H1 (cell line): Measurements from ENCODE around the gene DNAL1. TPM values are rescaled to one million over a fixed set of nuclear protein-coding genes. Genes with fewer than 3 reads are reported as not detected.

Source experiments
- CTCF ChIA-PET: fragments of 300-600 bp; sonication (Branson Sonifier 250); formaldehyde crosslinking; loops from one replicate; lab custom pipeline; 2021; ENCODE audit not compliant: partially characterized antibody; lab: Charles Lee
- POLR2A ChIA-PET: fragments of 300-600 bp; sonication (Branson Sonifier 250); formaldehyde crosslinking; loops from one replicate; lab custom pipeline; 2021; ENCODE audit warnings: inconsistent platforms; ENCODE audit not compliant: partially characterized antibody; lab: Charles Lee
- DNase-seq, 2 experiments: peaks; one replicate each; pipeline versions ENCODE4 v3.0.0 to v3.0.0-alpha.2; 2010 to 2022; ENCODE audit warnings: low spot score in 2 of 2, low read depth in 1 of 2, mixed read lengths in 1 of 2
- FAIRE-seq: peaks from 2 replicates; lab custom pipeline; 2011; peaks lifted over from hg19 to GRCh38; lab: Jason Lieb, UNC
- H2AFZ ChIP-seq: 2 replicates; pipeline ENCODE4 v1.8.1; 2012; ENCODE audit warnings: low read length, inconsistent platforms
- H2AK5ac ChIP-seq: 2 replicates; pipeline ENCODE4 v1.6.1; 2013; ENCODE audit warnings: low read depth, low read length
- H2BK120ac ChIP-seq: replicated peaks from 2 replicates; pipeline ENCODE3; 2013; ENCODE audit warnings: low read depth, low read length, inconsistent platforms
- H2BK12ac ChIP-seq: 2 replicates; pipeline ENCODE4 v1.6.1; 2013; ENCODE audit warnings: low read depth, low read length
- H2BK15ac ChIP-seq: 2 replicates; pipeline ENCODE4 v1.6.1; 2013; ENCODE audit warnings: low read length
- H2BK20ac ChIP-seq: 2 replicates; pipeline ENCODE4 v1.6.1; 2013; ENCODE audit warnings: low read length
- H2BK5ac ChIP-seq: 2 replicates; pipeline ENCODE4 v1.6.1; 2013; ENCODE audit warnings: low read depth, low read length
- H3K14ac ChIP-seq: 2 replicates; pipeline ENCODE4 v1.6.1; 2013; ENCODE audit warnings: inconsistent platforms; ENCODE audit not compliant: insufficient read length
- H3K18ac ChIP-seq: 2 replicates; pipeline ENCODE4 v1.6.1; 2013; ENCODE audit warnings: low read length; ENCODE audit errors: extremely low read depth
- H3K23ac ChIP-seq: 2 replicates; pipeline ENCODE4 v1.6.1; 2013; ENCODE audit warnings: inconsistent platforms; ENCODE audit not compliant: insufficient read length
- H3K23me2 ChIP-seq: 2 replicates; pipeline ENCODE4 v1.6.1; 2013; ENCODE audit warnings: low read depth, low read length
- H3K27ac ChIP-seq: 2 replicates; pipeline ENCODE4 v1.6.1; 2011; ENCODE audit warnings: low read depth, low read length, inconsistent platforms
- H3K27me3 ChIP-seq, 4 experiments: replicated peaks in 1 of 4; 1 replicate in 1 of 4; 2 replicates in 3 of 4; pipeline versions ENCODE4 v1.6.1 to v1.8.1; 2011 to 2013; ENCODE audit warnings: low read length in 3 of 4, mild to moderate bottlenecking in 3 of 4, inconsistent platforms in 2 of 4, mixed read lengths in 2 of 4, moderate library complexity in 1 of 4; ENCODE audit not compliant: control insufficient read depth in 3 of 4, insufficient read depth in 3 of 4; ENCODE audit errors: extremely low read depth in 1 of 4
- H3K36me3 ChIP-seq, 4 experiments: 2 replicates each; pipeline versions ENCODE4 v1.6.1 to v1.8.1; 2011 to 2013; ENCODE audit warnings: mild to moderate bottlenecking in 4 of 4, low read length in 3 of 4, moderate library complexity in 2 of 4, control low read depth in 1 of 4, inconsistent platforms in 1 of 4; ENCODE audit not compliant: insufficient read depth in 4 of 4, control insufficient read depth in 2 of 4
- H3K4ac ChIP-seq: replicated peaks from 2 replicates; pipeline ENCODE3; 2013; ENCODE audit warnings: low read length, low read depth, mixed read lengths, inconsistent platforms; ENCODE audit not compliant: insufficient read length
- H3K4me1 ChIP-seq, 4 experiments: replicated peaks in 1 of 4; 1 replicate in 1 of 4; 2 replicates in 3 of 4; pipeline versions ENCODE4 v1.6.1 to v1.8.1; 2011 to 2013; ENCODE audit warnings: low read length in 3 of 4, inconsistent platforms in 2 of 4, mixed read lengths in 1 of 4; ENCODE audit not compliant: insufficient read depth in 4 of 4, control insufficient read depth in 3 of 4
- H3K4me2 ChIP-seq, 2 experiments: 2 replicates each; pipeline versions ENCODE4 v1.6.1 to v1.8.1; 2011 to 2013; ENCODE audit warnings: low read depth in 2 of 2, low read length in 2 of 2, control low read depth in 1 of 2, inconsistent platforms in 1 of 2, mild to moderate bottlenecking in 1 of 2; ENCODE audit not compliant: insufficient read depth in 1 of 2
- H3K4me3 ChIP-seq, 4 experiments: fragments of 200-600, 300-600 bp in 1 of 4; sonication (generic), shearing (Covaris generic), sonication (Bioruptor Twin) in 1 of 4; 2 replicates each; pipeline versions ENCODE4 v1.5.1 to v1.8.1; 2011 to 2016; ENCODE audit warnings: low read length in 4 of 4, low read depth in 3 of 4, control low read depth in 2 of 4, inconsistent platforms in 2 of 4, mild to moderate bottlenecking in 2 of 4, mixed read lengths in 1 of 4, moderate library complexity in 1 of 4; ENCODE audit not compliant: insufficient read depth in 2 of 4; ENCODE audit errors: extremely low read depth in 1 of 4
- H3K56ac ChIP-seq: replicated peaks from 2 replicates; pipeline ENCODE3; 2013; ENCODE audit warnings: low read depth, mild to moderate bottlenecking, mixed read lengths, low read length, inconsistent platforms; ENCODE audit not compliant: insufficient read length
- H3K79me1 ChIP-seq: 2 replicates; pipeline ENCODE4 v1.6.1; 2013; ENCODE audit warnings: low read depth, low read length, control low read depth
- H3K79me2 ChIP-seq, 2 experiments: 2 replicates each; pipeline versions ENCODE4 v1.6.1 to v1.8.1; 2012 to 2013; ENCODE audit warnings: low read length in 2 of 2, mild to moderate bottlenecking in 2 of 2, inconsistent platforms in 1 of 2; ENCODE audit not compliant: insufficient read depth in 2 of 2, control insufficient read depth in 1 of 2
- H3K9ac ChIP-seq, 4 experiments: replicated peaks in 1 of 4; 1 replicate in 1 of 4; 2 replicates in 3 of 4; pipeline versions ENCODE4 v1.6.1 to v1.8.1; 2011 to 2013; ENCODE audit warnings: low read depth in 3 of 4, low read length in 3 of 4, control low read depth in 2 of 4, mild to moderate bottlenecking in 2 of 4, moderate library complexity in 2 of 4, inconsistent platforms in 1 of 4; ENCODE audit errors: extremely low read depth in 1 of 4
- H3K9me3 ChIP-seq, 2 experiments: 2 replicates each; pipeline versions ENCODE4 v1.6.1 to v1.8.1; 2012 to 2013; ENCODE audit warnings: mild to moderate bottlenecking in 2 of 2, moderate library complexity in 2 of 2, control low read depth in 1 of 2, inconsistent platforms in 1 of 2, low read depth in 1 of 2, low read length in 1 of 2, mixed read lengths in 1 of 2; ENCODE audit not compliant: insufficient read depth in 2 of 2
- H4K20me1 ChIP-seq, 2 experiments: replicated peaks in 1 of 2; 2 replicates each; pipeline versions ENCODE3 to v1.8.1; 2011 to 2013; ENCODE audit warnings: inconsistent platforms in 2 of 2, low read length in 2 of 2, mild to moderate bottlenecking in 1 of 2; ENCODE audit not compliant: insufficient read depth in 2 of 2, control insufficient read depth in 1 of 2
- H4K5ac ChIP-seq: 2 replicates; pipeline ENCODE4 v1.6.1; 2013; ENCODE audit warnings: low read length, low read depth, mixed read lengths, inconsistent platforms; ENCODE audit not compliant: insufficient read length
- H4K8ac ChIP-seq: 2 replicates; pipeline ENCODE4 v1.8.0; 2013; ENCODE audit warnings: mild to moderate bottlenecking, moderate library complexity, low read length, inconsistent platforms; ENCODE audit not compliant: insufficient read depth; ENCODE audit errors: extremely low read depth
- H4K91ac ChIP-seq: replicated peaks from 2 replicates; pipeline ENCODE3; 2013; ENCODE audit warnings: low read length, mixed read lengths, inconsistent platforms; ENCODE audit not compliant: insufficient read length
- BACH1 ChIP-seq: IDR thresholded peaks from 2 replicates; pipeline ENCODE4 v1.6.1; 2012; ENCODE audit warnings: low read length, improper control_type of control experiment
- BRCA1 ChIP-seq: IDR thresholded peaks from 2 replicates; pipeline ENCODE4 v1.6.1; 2012; ENCODE audit warnings: low read depth, low read length, improper control_type of control experiment
- CHD1 ChIP-seq: IDR thresholded peaks from 2 replicates; pipeline ENCODE4 v1.6.1; 2012; ENCODE audit warnings: low read depth, low read length, improper control_type of control experiment
- EZH2 ChIP-seq: fragments of 200-600 bp; sonication (generic); IDR thresholded peaks from 2 replicates; pipeline ENCODE4 v1.7.1; 2012; ENCODE audit warnings: low read depth, mild to moderate bottlenecking, moderate library complexity, low read length, inconsistent platforms; ENCODE audit not compliant: severe bottlenecking
- GTF2F1 ChIP-seq: IDR thresholded peaks from 2 replicates; pipeline ENCODE4 v1.6.1; 2012; ENCODE audit warnings: low read depth, low read length, improper control_type of control experiment, borderline replicate concordance
- JUND ChIP-seq: IDR thresholded peaks from 2 replicates; pipeline ENCODE4 v1.6.1; 2011; ENCODE audit warnings: mild to moderate bottlenecking, improper control_type of control experiment, low read length
- KDM5A ChIP-seq: fragments of 200-600 bp; IDR thresholded peaks from 2 replicates; pipeline ENCODE4 v1.7.1; 2012; ENCODE audit warnings: mild to moderate bottlenecking, low read length, inconsistent platforms, mixed read lengths
- MAX ChIP-seq: IDR thresholded peaks from 2 replicates; pipeline ENCODE4 v1.6.1; 2012; ENCODE audit warnings: inconsistent platforms
- SAP30 ChIP-seq: fragments of 300-600 bp; sonication (generic); IDR thresholded peaks from 2 replicates; pipeline ENCODE4 v1.7.1; 2012; ENCODE audit warnings: low read length, moderate library complexity, mild to moderate bottlenecking, inconsistent platforms; ENCODE audit not compliant: insufficient read depth, insufficient replicate concordance
- SIRT6 ChIP-seq: IDR thresholded peaks from one replicate; pipeline ENCODE4 v1.7.1; 2012; ENCODE audit warnings: low read length, inconsistent platforms
- SRF ChIP-seq: IDR thresholded peaks from 2 replicates; pipeline ENCODE4 v1.6.1; 2011; ENCODE audit warnings: mild to moderate bottlenecking, low read depth, low read length, moderate library complexity
- SUZ12 ChIP-seq: fragments of 200-600 bp; sonication (generic); IDR thresholded peaks from 2 replicates; pipeline ENCODE4 v1.6.1; 2012; ENCODE audit warnings: mild to moderate bottlenecking, inconsistent platforms, low read length, moderate library complexity, mixed read lengths
- ZNF274 ChIP-seq: IDR thresholded peaks from 2 replicates; pipeline ENCODE4 v1.7.0; 2012; ENCODE audit warnings: low read length, borderline replicate concordance; ENCODE audit errors: extremely low read depth
- WGBS, 2 experiments: shearing (Covaris generic) in 1 of 2; methylation state at CpG; one replicate each; pipeline versions ENCODE4 v1.1.6 to v1.1.7; 2013 to 2015; ENCODE audit warnings: low lambda C conversion rate in 2 of 2, mixed read lengths in 2 of 2, inconsistent platforms in 1 of 2, low coverage in 1 of 2, missing lambda C conversion rate in 1 of 2; ENCODE audit not compliant: insufficient replicate concordance in 2 of 2, insufficient coverage in 1 of 2, insufficient read length in 1 of 2; ENCODE audit errors: extremely low coverage in 1 of 2, missing lambda C conversion rate in 1 of 2; 5-methylcytosine and 5-hydroxymethylcytosine counted together
- polyA plus RNA-seq, 7 experiments: library from polyadenylated mRNA; depleted of rRNA in 3 of 7; stranded (reverse) in 5 of 7; unstranded in 2 of 7; fragments of >200 nt in 5 of 7; fragments of 200-250 nt in 2 of 7; gene quantifications; 1 replicate in 5 of 7; 2 replicates in 1 of 7; 4 replicates in 1 of 7; pipeline versions ENCODE4 v1.2.1 to v1.2.3, GENCODE V29; 2011 to 2013; ENCODE audit warnings: missing spikeins in 2 of 7, mixed read lengths in 2 of 7
- total RNA-seq: library from RNA; stranded (reverse); fragmentation: NEBNext Ultra II Directional; extraction: Animal tissue kit (Norgen Biotek cat#: 25700); gene quantifications from 2 replicates; pipeline ENCODE4 v1.2.1, GENCODE V29; 2021

Gene DNAL1
- total and polyA plus RNA-seq, 2 of the 8 experiments (the other 6 are each of a cell fraction or from before 2014, with no cell fraction given) = 2.8 to 16.8 TPM

- DNase-seq = no peak
- H2BK20ac ChIP-seq = no peak overlapping the region
- H4K20me1 ChIP-seq = peaks cover 5 to 12% of the 10 kb centered on the region in 2 experiments
- peaks cover 9% of the 10 kb centered on the region for H3K79me1 ChIP-seq
- H3K4me2 ChIP-seq = no peak overlapping the region
- H3K4me1 ChIP-seq = peaks cover 17 to 55% (median 38%) of the 10 kb centered on the region in 4 experiments
- no peak overlapping the region for H3K9ac ChIP-seq
- H2AK5ac ChIP-seq = no peak overlapping the region
- H3K56ac ChIP-seq = no peak overlapping the region
- no peak overlapping the region for H4K8ac ChIP-seq
- POLR2A ChIA-PET = interaction anchor here (0.9 to 2.4 kb wide), 3 partner anchors 9 to 18 kb away, joined by 3 to 10 read pairs (median 5); no protein-coding TSS in a partner anchor
- CTCF ChIA-PET = interaction anchor here (1.0 to 11.1 kb wide), 8 partner anchors 9 to 80 kb away, joined by 4 to 198 read pairs (median 11); a partner anchor contains a TSS
- no peak overlapping the region for H2AFZ ChIP-seq
- no peak overlapping the region for H3K4me3 ChIP-seq
- no peaks in the 10 kb centered on the region for H3K9me3 ChIP-seq
- no peak overlapping the region for H3K18ac ChIP-seq
- H4K5ac ChIP-seq = no peak overlapping the region
- H3K23me2 ChIP-seq = no peaks in the 10 kb centered on the region
- H3K23ac ChIP-seq = no peak overlapping the region
- no peak overlapping the region for H3K14ac ChIP-seq
- H3K36me3 ChIP-seq = no peaks in the 10 kb centered on the region; a peak in 1 of 8 replicates
- FAIRE-seq = no peak
- H2BK15ac ChIP-seq = no peak overlapping the region
- no peak overlapping the region for H4K91ac ChIP-seq
- H3K79me2 ChIP-seq = peaks cover 0 to 44% of the 10 kb centered on the region in 2 experiments; a peak in 2 of 4 replicates
- H2BK120ac ChIP-seq = no peak overlapping the region
- 87% methylated on average over 6 of the region's 6 CpGs; no CpG with 5 or more reads in 1 of the 2 experiments for WGBS, 2 experiments
- H2BK12ac ChIP-seq = 0 out of 2 replicates have a peak overlapping the region, but pooled peaks have one; percentile 33
- no peak overlapping the region for H2BK5ac ChIP-seq
- H3K27ac ChIP-seq = no peak overlapping the region
- H3K27me3 ChIP-seq = no peaks in the 10 kb centered on the region
- no peak overlapping the region for H3K4ac ChIP-seq
- no peak for TF ChIP-seq MAX
- TF ChIP-seq BRCA1 = no peak
- TF ChIP-seq JUND = no peak
- TF ChIP-seq CHD1 = no peak
- no peak for TF ChIP-seq SAP30
- TF ChIP-seq GTF2F1 = no peak
- no peak for TF ChIP-seq SRF
- no peak for TF ChIP-seq BACH1
- no peak for TF ChIP-seq EZH2
- TF ChIP-seq SUZ12 = no peak
- no peak for TF ChIP-seq SIRT6
- no peak for TF ChIP-seq KDM5A
- TF ChIP-seq ZNF274 = no peak
These were observed 100.2 kb downstream of the DNAL1 start for GRCh38 chr14:73744874-73745529.
